ENCODE measurements around the gene LSM4.
A peak's percentile ranks its signal among the peaks of the same experiment; 100 is the strongest.
"Not testable (repeated sequence)": the region's sequence is repeated elsewhere in the genome, so short reads cannot be mapped to it uniquely, and the experiment has no call there.

The LSM4 gene

DNA sequence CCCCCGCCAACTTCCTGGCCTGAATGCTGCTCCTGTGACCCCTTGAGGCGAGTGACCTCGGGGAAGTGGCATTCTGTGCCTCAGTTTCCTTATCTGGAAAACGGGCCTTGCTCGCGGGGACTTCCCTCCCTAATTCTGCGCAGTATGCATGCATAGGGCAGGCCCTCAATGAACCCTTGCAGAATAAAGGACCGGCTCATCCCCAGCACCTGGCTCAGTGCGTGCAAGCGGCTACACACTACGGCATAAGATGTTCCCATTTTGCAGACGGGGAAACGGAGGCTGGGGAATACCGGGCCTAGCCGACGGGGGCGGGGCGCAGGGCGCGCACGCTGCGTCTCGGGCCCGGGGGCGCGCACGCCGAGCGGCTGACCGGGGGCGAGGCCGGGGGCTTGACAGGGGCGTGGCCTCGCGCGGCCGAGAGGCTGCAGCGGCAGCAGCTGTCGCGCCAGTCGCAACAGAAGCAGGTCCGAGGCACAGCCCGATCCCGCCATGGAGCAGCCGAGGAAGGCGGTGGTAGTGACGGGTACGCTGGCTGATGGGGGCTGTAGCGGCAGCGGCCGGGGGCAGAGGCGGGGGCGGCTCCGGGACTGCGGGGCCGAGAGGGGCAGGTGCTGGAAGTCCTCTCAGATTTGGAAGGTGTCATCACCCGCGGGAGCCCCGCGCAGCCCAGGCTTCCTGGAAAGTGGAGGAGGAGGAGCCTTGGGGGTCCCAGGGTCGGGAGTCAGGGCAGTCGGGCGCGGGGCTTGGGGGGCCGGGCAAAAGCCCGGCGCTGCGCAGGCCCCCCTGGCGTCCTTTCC, 17.5 kb upstream of the LSM4 start, which contains the start of gene PGPEP1:
Gene PGPEP1 (plus strand): TSS at position 409 of the 800 bp plus-strand sequence. CDS start 84 bp downstream, at position 493.
- peak; percentile 84 to 88 for DNase-seq

DNA sequence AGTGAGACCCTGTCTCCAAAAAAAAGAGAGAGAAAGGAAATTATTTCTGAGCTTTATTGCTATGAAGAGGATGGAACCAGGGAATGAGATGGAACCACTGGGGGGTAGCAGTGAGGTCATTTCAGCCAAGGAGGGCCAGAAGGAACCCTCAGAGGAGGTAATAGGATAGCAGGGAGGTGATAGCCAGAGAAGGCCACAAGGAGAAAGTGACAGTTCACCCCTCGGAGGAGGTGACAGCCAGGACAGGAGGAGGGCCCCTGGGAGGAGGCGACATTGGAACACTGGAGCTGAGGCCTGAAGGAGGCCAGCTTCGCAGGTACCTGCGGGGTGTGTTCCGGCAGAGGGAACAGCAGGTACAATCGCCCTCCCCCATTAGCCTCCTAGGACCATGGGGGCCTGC, 16.8 kb upstream of the LSM4 start:
- DNase-seq: peak in 1 of 2 experiments; percentile 23

DNA sequence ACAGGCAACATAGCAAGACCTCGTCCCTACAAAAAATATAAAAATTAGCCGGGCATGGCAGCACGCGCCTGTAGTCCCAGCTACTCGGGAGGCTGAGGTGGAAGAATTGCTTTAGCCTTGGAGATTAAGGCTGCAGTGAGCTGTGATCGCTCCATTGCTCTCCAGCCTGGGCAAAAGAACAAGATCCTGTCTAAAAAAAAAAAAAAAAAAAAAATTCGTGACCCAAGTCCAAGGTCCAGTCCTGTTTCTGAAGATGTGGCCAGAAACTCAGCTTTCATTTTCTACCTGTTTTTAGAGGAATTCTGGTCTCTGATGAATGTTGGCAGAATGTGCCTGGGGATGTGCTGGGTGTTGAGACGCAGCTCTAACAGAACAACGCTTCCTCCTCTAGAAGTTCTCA, 15.7 kb upstream of the LSM4 start:
- DNase-seq: no peak

DNA sequence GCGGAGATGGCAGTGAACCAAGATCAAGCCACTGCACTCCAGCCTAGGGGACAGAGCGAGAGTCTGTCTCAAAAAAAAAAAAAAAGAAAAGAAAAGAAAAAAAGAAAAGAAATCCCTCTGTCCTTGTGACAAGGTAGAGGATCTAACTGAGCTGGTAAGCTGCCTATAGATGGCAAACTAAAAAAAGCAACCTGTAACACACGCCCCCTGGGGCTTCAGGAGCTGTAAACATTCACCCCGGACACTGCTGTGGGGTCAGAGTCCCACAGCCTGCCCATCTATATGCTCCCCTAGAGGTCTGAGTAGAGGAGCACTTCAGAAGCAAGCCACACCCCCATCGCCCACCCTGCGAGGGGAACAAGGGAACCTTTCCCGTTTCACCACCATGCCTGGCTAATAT, 13.2 kb upstream of the LSM4 start:
- DNase-seq: no peak

DNA sequence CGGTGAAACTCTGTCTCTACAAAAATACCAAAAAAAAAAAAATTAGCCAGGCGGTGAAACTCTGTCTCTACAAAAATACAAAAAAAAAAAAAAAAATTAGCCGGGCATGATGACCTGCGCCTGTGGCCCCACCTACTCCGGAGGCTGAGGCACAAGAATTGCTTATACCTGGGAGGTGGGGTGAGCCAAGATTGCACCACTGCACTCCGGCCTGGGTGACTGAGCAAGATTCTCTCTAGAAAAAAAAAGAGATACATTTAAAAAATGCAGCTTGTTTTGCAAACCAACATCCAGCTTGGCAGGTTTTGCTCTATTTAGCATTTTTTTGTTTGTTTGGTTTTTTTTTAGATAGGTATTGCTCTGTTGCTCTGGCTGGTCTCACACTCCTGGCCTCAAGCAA, 10.8 kb upstream of the LSM4 start:
- no peak for DNase-seq

DNA sequence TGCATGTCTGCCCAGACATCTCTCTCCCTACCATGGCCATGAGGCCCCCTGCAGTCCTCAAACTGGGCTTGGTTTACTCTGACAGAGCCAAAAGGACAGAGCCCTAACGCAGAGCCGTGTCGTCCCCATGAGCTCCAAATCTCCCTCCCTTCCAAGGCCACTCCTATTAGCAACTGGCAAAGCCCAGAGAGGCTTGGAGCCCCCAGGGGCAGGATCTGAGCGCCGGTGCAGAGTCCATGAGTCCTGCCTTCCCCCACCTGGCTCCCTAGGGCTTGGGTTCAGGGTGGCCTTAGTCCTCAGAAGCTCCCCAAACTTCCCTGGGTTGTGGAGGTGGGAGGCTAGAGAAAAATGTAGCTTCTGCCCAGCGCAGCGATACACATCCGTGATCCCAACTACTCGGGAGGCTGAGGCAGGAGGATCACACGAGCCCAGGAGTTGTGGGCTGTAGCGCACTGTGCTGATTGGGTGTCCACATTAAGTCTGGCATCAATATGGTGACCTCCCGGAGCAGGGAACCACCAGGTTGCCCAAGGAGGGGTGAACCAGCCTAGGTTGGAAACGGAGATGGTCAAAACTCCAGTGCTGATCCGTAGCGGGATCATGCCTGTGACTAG, 10.1 kb upstream of the LSM4 start:
- no peak for DNase-seq

DNA sequence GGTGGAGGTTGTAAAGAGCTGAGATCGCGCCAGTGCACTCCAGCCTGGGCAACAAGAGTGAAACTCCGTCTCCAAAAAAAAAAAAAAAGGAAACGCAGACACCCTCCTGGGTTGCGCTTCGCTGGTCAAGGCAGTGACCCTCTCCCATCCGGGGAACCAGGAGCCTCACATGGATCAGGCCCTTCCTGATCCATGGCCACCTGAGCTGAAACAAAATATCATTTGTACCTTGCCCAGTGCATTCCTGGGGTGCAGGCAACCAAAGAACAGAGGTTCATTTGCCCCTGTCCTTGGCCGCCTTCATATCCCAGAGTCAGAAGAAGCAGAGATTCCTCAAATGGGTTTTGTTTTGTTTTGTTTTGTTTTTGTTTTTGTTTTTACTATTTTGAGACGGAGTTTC, 8.0 kb upstream of the LSM4 start:
- no peak for DNase-seq

DNA sequence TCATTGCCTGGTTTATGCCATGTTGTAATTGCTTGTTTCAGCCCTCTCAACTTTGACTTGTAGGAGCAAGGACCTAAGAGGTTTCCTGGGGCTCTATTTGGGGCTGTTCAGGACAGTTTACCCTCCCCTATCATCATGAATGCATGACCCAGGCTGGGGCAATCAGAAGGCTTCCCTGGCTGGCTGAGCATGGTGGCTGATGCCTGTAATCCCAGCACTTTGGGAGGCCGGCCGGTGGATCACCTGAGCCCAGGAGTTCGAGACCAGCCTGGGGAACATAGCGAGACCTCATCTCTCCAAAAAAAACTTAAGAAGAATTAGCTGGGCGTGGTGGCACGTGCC, 6.1 kb upstream of the LSM4 start:
- DNase-seq: no peak

DNA sequence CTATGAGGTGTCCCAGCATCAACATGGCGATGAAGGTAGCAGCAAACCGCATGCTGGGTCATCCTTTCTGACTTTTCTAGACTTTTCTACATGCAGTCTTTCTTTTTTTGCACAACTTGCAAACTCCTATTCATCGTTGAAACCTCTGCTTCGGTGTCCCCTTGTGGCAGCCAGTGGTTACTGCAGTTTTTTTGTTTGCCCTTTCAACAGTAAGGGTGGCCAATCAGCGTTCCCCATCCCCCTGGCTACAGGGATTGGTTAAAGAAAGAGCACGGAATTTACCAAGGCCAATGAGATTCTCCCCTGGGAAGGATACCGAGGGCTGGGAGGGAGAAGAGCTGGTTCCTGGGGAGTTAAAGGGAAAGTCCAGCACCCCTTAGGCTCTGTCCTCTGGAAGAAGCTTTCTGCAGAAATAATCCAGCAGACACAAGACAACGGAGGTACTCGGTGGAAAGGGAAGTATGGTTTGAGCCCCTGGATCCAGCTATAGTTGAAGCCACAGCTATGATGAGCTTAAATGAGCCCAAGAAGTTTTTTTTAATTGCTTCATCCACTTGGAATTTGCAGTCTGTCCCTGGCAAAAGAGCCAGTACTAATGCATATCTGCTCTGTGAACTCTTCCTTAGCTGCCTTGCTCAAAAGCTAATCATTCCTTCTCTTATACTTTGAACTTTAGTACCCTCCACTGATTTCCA, 5.6 kb upstream of the LSM4 start:
- DNase-seq: peak; percentile 89 to 90

DNA sequence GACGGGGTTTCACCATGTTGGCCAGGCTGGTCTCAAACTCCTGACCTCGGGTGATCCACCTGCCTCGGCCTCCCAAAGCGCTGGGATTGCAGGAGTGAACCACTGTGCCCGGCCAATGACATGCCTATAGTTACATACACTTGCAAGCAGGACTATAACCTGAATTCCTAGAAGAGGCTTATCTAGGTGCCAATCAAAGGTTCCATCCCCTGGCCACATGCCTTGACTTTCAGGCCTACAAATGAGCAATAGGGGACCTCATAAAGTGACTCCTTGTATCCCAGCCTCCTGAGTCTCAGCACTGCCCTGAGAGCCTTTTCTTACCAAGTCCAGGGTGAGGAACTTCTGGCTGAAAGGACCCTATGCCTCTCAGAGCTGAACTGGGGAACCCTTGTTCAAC, 3.9 kb upstream of the LSM4 start:
- DNase-seq: no peak

DNA sequence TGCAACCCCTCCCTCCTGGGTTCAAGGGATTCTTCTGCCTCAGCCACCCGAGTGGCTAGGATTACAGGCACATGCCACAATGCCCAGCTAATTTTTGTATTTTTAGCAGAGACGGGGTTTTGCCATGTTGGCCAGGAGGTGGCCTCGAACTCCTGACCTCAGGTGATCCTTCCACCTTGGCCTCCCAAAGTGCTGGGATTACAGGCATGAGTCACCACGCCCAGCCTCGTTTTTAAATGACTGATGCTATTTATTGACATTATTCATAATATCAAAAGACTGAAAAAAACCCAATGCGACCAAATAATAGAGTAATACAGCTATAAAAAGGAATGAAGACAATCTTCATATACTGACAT, 1.5 kb upstream of the LSM4 start:
- not testable (repeated sequence) for DNase-seq

DNA sequence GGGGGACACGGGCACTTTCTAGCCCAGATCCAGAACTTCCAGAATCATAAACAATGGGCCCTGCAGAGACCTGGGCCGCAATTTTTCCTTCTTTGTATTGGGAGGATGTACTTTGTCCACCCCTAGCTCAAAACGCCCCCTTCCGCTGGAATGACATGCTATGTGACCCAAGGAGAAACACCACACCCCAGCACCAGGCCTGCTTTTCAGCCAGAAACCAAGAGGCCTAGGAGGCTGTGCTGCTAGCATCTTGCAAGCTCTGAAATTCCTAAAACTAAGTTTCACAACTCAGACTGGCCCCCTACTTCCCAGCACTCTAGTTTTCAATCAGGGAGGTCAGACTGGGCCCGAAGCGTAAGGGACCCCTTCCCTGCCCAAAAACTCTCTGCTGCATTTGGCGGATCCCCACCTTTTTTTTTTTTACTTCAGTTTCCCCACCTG, 538 bp downstream of the LSM4 start:
- DNase-seq: peak; percentile 69 to 73

DNA sequence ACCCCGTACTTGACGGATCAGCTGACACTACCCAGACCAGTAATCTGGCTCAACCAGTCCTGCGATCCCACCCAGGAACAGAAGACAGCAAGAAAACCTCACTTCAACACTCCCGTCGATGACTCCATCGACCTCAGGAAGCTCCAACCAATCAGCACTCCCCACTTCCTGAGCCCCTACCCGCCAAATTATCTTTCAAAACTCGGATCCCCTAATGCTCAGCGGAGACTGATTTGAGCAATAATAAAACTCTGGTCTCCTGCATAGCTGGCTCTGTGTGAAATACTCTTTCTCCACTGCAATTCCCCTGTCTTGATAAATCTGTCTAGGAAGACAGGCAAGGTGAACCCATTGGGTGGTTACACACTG, 1.2 kb downstream of the LSM4 start:
- peak; percentile 53 to 63 for DNase-seq

DNA sequence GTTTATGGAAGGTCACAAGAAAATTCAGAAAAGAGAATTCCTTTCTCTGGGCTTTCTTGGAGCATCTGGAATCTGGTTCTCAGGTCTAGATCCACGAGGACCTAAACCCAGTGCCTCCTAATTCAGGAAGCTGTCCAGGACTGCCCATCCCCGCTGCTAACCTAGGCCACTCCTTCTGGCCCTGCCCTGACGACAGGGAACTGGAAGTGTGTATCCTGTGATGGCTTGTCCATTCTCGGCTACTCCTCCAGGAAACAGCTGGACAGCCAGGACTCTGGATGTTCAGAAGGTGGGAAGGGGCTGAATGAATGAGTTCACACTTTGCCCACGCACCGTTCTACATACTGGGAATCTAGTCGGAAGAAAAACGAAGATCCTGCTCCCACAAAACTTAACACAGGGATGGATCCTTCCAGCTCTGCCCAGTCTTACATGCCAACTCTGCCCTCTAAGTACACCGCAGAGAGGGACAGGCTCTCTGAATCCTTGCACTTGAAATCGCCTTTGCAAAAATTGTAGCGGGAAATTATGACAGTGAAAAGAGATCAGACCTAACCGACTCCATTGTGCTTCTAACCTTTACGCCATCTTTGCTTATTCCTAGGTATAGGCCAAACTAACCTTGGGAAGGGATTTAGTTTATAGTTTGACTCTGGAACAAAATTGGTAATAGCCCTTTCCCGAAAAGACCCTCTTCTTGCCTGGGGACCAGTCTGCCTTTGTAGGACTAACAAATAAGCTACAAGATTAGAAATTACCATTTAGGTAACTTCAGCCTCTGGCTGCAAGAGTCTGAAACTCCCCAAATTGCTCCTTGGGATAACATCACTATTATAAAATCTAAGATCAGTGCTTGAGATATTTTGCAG, 1.8 kb downstream of the LSM4 start:
- no peak for DNase-seq

DNA sequence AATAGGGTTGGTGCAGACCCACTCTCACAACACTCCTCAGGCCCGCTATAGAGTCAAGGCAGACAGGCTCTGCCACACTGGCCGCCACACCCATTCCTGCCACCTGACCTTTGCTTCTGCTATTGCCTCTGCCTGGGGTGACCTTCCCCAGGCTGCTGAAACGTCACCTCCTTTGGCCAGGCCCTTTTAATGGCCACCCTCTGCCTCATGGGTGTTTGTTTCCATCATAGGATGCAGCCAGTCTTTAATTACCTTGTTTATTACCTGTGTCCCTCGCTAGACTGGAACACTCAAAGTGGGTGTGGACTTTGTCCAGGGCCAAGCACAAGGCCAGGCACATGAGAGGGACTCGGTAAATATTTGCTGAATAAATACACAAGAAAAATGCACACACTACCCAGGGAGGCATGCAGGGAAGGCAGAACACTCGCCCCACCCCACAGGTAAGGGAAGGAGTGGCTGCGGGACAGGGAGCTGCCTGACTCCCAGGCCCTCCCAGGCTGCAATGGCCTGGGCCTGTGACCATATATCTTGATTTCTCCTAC, 3.2 kb downstream of the LSM4 start:
- no peak for DNase-seq

DNA sequence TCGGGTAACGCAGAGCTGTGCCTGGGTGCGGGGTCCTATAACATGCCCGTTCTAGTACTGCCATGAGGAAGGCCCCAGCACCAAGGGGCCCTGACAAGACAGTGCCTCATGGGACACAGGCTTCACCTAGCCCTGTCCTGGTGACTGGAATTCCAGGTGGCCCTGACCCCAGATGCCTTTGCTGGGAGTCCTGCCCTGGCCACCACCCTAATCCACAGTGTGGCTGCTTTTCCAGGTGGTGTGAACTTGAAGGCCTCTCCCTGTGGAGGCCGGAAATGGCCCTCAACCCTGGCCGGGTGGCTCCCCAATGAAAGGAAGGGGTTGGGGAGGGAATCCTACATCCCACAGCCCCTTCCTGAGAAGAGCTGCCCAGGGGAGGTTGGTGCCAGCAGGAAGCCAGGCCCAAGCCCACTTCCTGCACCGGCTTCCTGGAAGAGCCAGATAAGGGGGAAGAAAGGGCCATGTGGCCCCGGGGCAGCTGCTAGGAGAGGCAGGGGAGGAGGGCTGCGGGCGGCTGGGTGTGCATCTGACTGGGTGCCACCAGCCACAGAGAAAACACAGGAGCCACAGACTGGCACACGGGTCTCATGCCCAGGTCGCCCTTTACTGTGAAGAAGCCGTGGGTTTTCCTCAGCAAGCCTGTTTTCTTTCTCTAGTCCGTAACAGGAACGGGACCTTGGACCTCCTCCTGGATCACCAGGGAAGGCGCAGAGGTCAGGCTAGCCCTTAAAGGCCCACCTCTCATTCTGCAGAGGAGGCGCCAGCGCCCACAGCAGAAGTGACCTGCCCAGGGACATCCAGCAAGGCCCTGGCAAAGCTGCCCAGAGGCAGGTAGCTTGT, 4.7 kb downstream of the LSM4 start:
- peak; percentile 70 to 73 for DNase-seq

DNA sequence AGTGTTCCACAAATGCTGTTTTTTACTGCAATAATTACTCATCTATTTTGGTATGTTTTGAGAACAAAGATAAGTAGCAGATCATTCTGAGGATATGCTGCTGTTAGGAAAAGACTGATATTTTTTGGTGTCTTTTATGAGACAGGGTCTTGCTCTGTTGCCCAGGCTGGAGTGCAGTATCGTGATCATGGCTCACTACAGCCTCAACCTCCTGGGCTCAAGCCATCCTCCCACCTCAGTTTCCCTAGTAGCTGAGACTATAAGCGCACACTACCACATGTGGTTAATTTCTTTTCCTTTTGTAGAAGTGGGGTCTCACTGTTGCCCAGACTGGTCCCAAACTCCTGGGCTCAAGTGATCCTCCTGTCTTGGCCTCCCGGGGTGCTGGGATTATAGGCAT, 9.5 kb downstream of the LSM4 start:
- no peak for DNase-seq

DNA sequence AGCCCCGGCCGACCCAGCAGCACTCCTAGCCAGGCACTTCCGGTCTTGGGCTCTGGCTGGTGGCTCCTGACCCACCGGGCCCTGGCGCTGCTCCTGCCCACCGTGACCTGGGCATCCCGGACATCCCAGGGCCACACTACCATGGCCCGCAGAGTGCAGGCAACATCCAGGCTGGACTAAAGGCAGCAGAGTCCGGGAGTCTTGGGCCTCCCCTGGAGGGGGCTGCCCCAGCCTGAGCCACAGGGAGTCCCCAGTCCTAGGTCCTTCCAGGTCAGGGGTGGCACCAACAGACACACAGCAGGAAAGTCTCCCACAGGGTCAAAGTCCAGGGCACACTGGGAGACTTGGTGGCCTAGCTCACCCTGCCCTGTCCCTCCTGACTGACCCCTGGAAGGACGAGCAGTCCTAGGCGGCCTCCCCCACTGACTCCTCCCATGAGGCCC, 10.8 kb downstream of the LSM4 start:
- DNase-seq: no peak

DNA sequence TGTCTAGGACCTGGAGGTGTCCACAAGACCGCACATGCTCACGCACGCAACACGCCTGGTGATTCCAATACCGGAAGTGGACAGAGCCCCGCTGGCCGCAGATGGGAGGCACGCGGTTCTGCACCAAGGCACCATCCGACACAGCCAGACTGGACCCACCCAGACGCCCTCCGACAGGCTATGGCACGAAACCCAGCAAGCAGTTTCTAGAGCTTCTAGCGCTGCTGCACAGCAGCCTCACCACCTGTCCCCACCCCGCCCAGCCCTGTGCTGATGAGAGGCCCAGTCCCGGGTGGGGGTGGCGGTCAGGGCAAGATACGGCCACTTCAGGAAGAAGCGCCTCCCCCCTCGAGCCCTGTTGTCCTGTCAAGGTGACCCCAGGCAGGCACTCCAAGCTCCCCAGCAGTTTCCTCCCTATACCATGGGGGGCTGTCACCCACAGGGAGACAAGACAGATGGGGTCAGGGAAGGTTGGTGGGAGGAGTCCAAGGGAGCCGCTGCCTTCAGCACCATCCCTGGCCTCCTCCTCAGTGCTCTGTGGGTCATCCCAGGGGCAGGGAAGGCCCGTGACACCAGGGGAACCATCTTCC, 11.3 kb downstream of the LSM4 start:
- DNase-seq: no peak

DNA sequence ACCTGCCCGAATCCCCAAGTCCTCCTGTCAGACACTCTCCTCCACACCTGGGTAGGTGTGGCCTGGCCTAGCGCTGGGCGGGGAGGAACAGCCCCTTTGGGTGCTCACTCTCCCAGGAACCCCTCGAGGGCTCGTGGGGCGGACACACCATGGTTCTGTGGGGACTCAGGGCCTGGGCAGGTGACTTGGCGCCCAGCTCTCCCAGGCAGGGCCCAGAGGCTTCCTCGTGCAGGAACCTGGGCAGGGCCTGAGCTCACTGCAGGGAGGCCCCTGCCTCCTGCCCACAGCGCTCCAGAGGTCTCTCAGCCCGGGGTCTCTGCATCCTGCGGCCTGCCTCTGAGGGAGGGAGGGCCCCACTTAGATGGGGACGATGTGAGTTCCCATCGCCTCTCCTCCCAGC, 11.9 kb downstream of the LSM4 start:
- no peak for DNase-seq

DNA sequence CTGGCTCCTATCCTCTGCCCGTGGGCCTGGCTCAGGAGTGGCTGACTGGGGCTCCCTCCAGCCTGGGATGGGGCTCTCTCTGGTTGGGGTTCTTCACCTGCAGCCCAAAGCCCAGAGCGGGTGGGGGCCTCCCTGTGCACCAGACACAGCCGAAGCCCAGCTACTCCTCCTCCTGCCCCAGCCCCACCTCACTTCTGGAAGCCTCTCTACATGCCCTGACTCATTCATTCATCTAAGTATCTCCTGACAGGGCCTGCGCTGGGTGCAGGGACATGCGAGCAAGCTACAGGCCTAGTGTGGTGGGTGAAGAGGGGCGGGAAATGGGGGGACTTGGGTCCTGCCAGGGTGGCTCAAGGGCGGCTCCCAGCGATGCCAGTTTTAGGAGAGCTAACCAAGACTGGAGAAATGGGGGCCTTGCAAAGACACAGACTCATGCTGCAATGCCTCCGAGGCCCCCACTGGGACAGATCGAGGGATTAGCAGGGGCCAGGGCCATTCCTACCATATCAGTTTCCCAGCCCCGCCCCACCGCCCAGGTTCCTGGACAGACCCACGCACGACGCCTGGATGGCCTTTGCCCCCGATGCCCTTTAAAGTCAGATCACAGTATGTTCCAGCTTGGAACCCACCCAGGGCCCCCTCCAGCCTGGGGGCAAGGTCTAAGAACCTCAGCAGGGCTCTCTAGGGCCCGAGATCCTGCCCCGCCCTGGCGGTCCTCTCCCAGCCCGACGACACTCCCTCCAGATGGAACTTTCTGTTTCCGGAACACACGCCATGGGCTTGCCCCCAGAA, 12.6 kb downstream of the LSM4 start:
- no peak for DNase-seq

Measured in activated T-cell treated with anti-CD3 and anti-CD28 coated beads, Interleukin-2, amount 50 U/mL, for 48 hours (primary cell).